Measurements from ENCODE around the gene LIMS1. TPM values are rescaled to one million over a fixed set of nuclear protein-coding genes. Genes with fewer than 3 reads are reported as not detected.
"Not testable (repeated sequence)": the region's sequence is repeated elsewhere in the genome, so short reads cannot be mapped to it uniquely, and the experiment has no call there.

Gene LIMS1
- total and polyA plus RNA-seq, 4 donors = 26.7 to 102 (median 90.4) TPM

DNA sequence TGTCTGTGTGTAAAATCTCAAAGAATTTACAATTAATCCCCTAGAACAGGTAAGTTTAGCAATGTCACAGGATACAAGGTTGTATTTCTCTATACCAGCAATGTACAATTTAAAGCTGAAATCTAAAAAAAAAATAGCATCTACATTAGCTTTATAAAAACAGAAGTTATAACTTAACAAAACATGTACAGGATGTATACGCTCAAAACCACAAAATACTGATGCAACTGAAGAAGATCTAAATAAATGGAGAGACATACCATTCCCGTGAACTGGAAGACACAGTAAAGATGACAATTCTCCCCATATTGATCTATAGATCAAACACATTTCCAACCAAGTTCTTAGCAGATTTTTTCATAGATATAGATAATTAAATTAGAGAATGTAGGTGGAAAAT, 167.5 kb downstream of the LIMS1 start:
- Histone ChIP-seq H3K9ac (ENCODE audit: insufficient read depth in 1 of 2, low read length in 2 of 2) (no peak overlapping the region), H3K27ac (ENCODE audit: low read depth in 1 of 2, low read length in 1 of 2) (no peak overlapping the region), H3K4me3 (no peak overlapping the region), H3K27me3 (ENCODE audit: control insufficient read depth in 3 of 3, insufficient read depth in 3 of 3, low read length in 2 of 3) (no peaks in the 10 kb centered on the region), H3K4me1 (ENCODE audit: control insufficient read depth in 5 of 5, insufficient read depth in 5 of 5, low read length in 5 of 5) (no peaks in the 10 kb centered on the region), H3K9me3 (ENCODE audit: control insufficient read depth in 4 of 4, insufficient read depth in 3 of 4, low read length in 3 of 4) (peaks cover 0 to 5% (median 0%) of the 10 kb centered on the region in 4 donors), H3K36me3 (ENCODE audit: control insufficient read depth in 4 of 4, insufficient read depth in 4 of 4, low read length in 4 of 4) (no peaks in the 10 kb centered on the region)
- TF ChIP-seq, protein P1, sequence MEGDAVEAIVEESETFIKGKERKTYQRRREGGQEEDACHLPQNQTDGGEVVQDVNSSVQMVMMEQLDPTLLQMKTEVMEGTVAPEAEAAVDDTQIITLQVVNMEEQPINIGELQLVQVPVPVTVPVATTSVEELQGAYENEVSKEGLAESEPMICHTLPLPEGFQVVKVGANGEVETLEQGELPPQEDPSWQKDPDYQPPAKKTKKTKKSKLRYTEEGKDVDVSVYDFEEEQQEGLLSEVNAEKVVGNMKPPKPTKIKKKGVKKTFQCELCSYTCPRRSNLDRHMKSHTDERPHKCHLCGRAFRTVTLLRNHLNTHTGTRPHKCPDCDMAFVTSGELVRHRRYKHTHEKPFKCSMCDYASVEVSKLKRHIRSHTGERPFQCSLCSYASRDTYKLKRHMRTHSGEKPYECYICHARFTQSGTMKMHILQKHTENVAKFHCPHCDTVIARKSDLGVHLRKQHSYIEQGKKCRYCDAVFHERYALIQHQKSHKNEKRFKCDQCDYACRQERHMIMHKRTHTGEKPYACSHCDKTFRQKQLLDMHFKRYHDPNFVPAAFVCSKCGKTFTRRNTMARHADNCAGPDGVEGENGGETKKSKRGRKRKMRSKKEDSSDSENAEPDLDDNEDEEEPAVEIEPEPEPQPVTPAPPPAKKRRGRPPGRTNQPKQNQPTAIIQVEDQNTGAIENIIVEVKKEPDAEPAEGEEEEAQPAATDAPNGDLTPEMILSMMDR (IDR thresholded peaks at IDR 0.05; ENCODE audit: control extremely low read depth, extremely low read depth) = no peak
- ATAC-seq (ENCODE audit: insufficient read depth, low FRiP score) (no peak), DNase-seq (no peak)
- WGBS, 2 donors = 41 to 67% methylated on average over 2 of the region's 2 CpGs

DNA sequence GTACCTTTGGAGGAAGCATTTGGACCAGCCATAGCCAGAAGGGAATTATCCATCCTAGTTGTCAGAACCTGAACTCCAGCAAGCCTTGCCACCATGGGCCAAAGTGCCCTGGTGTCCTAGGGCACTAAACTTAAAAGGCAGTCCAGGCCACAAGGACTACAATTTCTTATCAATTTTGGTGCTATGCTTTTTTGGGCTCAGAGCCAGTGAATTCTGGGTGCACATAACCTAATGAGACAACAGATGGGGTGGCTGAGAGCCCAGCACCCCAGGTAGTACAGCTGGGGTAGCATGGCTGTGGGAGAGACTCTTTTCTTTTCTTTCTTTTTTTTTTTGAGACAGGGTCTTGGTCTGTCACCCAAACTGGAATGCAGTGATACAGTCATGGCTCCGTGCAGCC, 170.6 kb downstream of the LIMS1 start:
- ATAC-seq (ENCODE audit: insufficient read depth, low FRiP score) = no peak

DNA sequence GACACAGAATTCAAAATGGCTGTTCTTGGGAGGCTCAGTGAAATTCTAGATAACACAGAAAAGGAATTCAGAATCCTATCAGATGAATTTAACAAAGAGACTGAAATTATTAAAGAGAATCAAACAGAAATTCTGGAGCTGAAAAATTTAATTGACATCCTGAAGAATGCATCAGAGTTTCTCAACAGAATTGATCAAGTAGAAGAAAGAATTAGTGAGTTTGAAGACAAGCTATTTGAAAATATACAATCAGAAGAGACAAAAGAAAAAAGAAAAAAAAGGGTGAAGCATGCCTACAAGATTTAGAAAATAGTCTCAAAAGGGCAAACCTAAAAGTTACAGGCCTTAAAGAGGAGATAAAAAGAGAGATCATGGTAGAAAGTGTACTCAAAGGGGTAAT, 173.0 kb downstream of the LIMS1 start:
- H3K36me3 ChIP-seq (ENCODE audit: control insufficient read depth in 4 of 4, insufficient read depth in 4 of 4, low read length in 4 of 4) = no peaks in the 10 kb centered on the region
- TF ChIP-seq, protein P1 (IDR thresholded peaks at IDR 0.05; ENCODE audit: control extremely low read depth, extremely low read depth) = no peak

More for the DNA sequence above, 170.6 kb downstream of the LIMS1 start:
- Histone ChIP-seq H3K27ac (ENCODE audit: low read depth in 1 of 2, low read length in 1 of 2) (no peak overlapping the region), H3K4me1 (ENCODE audit: control insufficient read depth in 5 of 5, insufficient read depth in 5 of 5, low read length in 5 of 5) (no peaks in the 10 kb centered on the region), H3K9ac (ENCODE audit: insufficient read depth in 1 of 2, low read length in 2 of 2) (no peak overlapping the region), H3K36me3 (ENCODE audit: control insufficient read depth in 4 of 4, insufficient read depth in 4 of 4, low read length in 4 of 4) (no peaks in the 10 kb centered on the region), H3K27me3 (ENCODE audit: control insufficient read depth in 3 of 3, insufficient read depth in 3 of 3, low read length in 2 of 3) (no peaks in the 10 kb centered on the region), H3K9me3 (ENCODE audit: control insufficient read depth in 4 of 4, insufficient read depth in 3 of 4, low read length in 3 of 4) (peaks cover 0 to 5% (median 1%) of the 10 kb centered on the region in 4 donors), H3K4me3 (no peak overlapping the region)
- TF ChIP-seq, protein P1 (IDR thresholded peaks at IDR 0.05; ENCODE audit: control extremely low read depth, extremely low read depth) = no peak
- WGBS, 2 donors = 92 to 93% methylated on average over 1 of the region's 1 CpG
- no peak for DNase-seq

DNA sequence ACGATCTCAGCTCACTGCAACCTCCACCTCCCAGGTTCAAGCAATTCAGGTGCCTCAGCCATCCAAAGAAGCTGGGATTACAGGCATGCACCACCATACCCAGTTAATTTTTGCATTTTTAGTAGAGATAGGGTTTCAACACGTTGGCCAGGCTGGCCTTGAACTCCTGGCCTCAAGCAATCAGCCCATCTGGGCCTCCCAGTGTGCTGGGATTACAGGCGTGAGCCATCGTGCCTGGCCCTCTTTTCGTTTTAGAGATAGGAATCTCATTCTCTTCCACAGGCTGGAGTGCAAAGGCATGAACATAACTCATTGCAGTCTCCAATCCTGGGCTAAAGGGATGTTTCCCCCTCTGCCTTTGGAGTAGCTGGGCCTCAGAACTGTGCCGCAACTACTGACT, 182.7 kb downstream of the LIMS1 start:
- not testable (repeated sequence) for H3K4me3 ChIP-seq; H3K36me3 ChIP-seq (ENCODE audit: control insufficient read depth in 4 of 4, insufficient read depth in 4 of 4, low read length in 4 of 4); H3K9ac ChIP-seq (ENCODE audit: insufficient read depth in 1 of 2, low read length in 2 of 2); H3K27me3 ChIP-seq (ENCODE audit: control insufficient read depth in 3 of 3, insufficient read depth in 3 of 3, low read length in 2 of 3); DNase-seq; ATAC-seq (ENCODE audit: insufficient read depth, low FRiP score); H3K4me1 ChIP-seq (ENCODE audit: control insufficient read depth in 5 of 5, insufficient read depth in 5 of 5, low read length in 5 of 5); H3K27ac ChIP-seq (ENCODE audit: low read depth in 1 of 2, low read length in 1 of 2); H3K9me3 ChIP-seq (ENCODE audit: control insufficient read depth in 4 of 4, insufficient read depth in 3 of 4, low read length in 3 of 4)
- WGBS, 2 donors = 84 to 91% methylated on average over 6 of the region's 6 CpGs

More for the DNA sequence above, 173.0 kb downstream of the LIMS1 start:
- Histone ChIP-seq H3K27ac (ENCODE audit: low read depth in 1 of 2, low read length in 1 of 2) (no peak overlapping the region), H3K27me3 (ENCODE audit: control insufficient read depth in 3 of 3, insufficient read depth in 3 of 3, low read length in 2 of 3) (no peaks in the 10 kb centered on the region), H3K4me3 (no peak overlapping the region), H3K9me3 (ENCODE audit: control insufficient read depth in 4 of 4, insufficient read depth in 3 of 4, low read length in 3 of 4) (peaks cover 0 to 5% (median 1%) of the 10 kb centered on the region in 4 donors), H3K9ac (ENCODE audit: insufficient read depth in 1 of 2, low read length in 2 of 2) (no peak overlapping the region), H3K4me1 (ENCODE audit: control insufficient read depth in 5 of 5, insufficient read depth in 5 of 5, low read length in 5 of 5) (no peaks in the 10 kb centered on the region)
- ATAC-seq (ENCODE audit: insufficient read depth, low FRiP score) (no peak), DNase-seq (no peak)

All from lung (tissue), 12 donors.